Nephron (organoid): Measurements from ENCODE around the gene NOP53.

Experiments
- H3K27ac Mint-ChIP-seq, 3 experiments: 2 replicates each; pipeline ENCODE4 v1.8.0; 2020; ENCODE audit warnings: mixed read lengths in 3 of 3, mild to moderate bottlenecking in 2 of 3, moderate library complexity in 1 of 3
- H3K27me3 Mint-ChIP-seq: 2 replicates; pipeline ENCODE4 v1.8.0; 2021; ENCODE audit warnings: low read depth, mild to moderate bottlenecking, moderate library complexity, mixed read lengths
- H3K36me3 Mint-ChIP-seq: 2 replicates; pipeline ENCODE4 v1.8.0; 2020; ENCODE audit warnings: low read depth, mixed read lengths
- H3K4me1 Mint-ChIP-seq: 2 replicates; pipeline ENCODE4 v1.8.0; 2020; ENCODE audit warnings: mixed read lengths
- H3K4me3 Mint-ChIP-seq, 3 experiments: 2 replicates each; pipeline ENCODE4 v1.8.0; 2020; ENCODE audit warnings: mild to moderate bottlenecking in 3 of 3, mixed read lengths in 3 of 3, moderate library complexity in 2 of 3
- H3K9me3 Mint-ChIP-seq: 2 replicates; pipeline ENCODE4 v1.8.0; 2020; ENCODE audit warnings: mixed read lengths
- CTCF ChIP-seq, 3 experiments: fragments of 200-600 bp; sonication (generic); IDR thresholded peaks; one replicate each; pipeline ENCODE4 v1.5.0; 2021; ENCODE audit warnings: antibody characterized with exemption in 3 of 3; ENCODE audit not compliant: unreplicated experiment in 3 of 3

The NOP53 gene

DNA sequence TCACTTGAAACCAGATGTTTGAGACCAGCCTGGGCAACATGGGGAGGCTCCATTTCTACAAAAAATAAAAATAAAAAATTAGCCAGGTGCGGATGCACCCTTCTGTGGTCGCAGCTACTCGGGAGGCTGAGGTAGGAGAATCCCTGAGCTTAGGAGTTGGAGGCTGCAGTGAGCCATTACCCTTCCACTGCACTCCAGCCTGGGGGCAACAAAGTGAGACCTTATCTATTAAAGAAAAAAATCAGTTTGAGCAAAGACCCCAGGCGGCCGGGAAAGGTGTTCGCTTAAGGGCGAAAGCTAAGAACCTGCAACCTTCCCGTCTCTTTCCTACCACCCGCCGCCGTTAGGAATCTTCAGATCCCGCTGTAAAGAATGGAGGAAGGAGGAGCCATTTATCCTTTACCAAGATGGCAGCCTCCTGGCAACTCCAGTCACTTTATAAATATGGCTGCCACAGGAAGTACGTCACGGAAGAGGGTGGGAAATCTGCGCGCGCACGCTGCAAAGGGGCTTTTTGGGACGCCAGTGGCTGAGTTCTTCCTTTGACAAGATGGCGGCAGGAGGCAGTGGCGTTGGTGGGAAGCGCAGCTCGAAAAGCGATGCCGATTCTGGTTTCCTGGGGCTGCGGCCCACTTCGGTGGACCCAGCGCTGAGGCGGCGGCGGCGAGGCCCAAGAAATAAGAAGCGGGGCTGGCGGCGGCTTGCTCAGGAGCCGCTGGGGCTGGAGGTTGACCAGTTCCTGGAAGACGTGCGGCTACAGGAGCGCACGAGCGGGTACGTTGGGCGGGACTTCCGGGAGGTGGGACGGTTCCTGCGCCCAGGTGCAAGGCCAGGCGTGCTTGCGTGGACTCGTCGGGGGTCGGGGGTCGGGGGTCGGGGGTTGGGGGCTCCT, at the start of gene NOP53:
Gene NOP53, plus strand, starts transcription at position 537 of the 892 bp plus-strand sequence. Its CDS starts 14 bp downstream, at position 551.
- no peaks in the 10 kb centered on the region for H3K9me3 Mint-ChIP-seq
- TF ChIP-seq CTCF (IDR thresholded peaks at IDR 0.05; ENCODE audit: unreplicated experiment in 3 of 3) = no peak
- H3K27ac Mint-ChIP-seq = peak within 1 kb of the TSS; percentile 96 to 99 (median 97)
- H3K4me1 Mint-ChIP-seq = peaks cover 24% of the 10 kb centered on the region
- H3K36me3 Mint-ChIP-seq = peaks cover 22% of the 10 kb centered on the region
- H3K4me3 Mint-ChIP-seq = peak within 1 kb of the TSS; percentile 96 to 99 (median 98)
- peaks cover 8% of the 10 kb centered on the region for H3K27me3 Mint-ChIP-seq

DNA sequence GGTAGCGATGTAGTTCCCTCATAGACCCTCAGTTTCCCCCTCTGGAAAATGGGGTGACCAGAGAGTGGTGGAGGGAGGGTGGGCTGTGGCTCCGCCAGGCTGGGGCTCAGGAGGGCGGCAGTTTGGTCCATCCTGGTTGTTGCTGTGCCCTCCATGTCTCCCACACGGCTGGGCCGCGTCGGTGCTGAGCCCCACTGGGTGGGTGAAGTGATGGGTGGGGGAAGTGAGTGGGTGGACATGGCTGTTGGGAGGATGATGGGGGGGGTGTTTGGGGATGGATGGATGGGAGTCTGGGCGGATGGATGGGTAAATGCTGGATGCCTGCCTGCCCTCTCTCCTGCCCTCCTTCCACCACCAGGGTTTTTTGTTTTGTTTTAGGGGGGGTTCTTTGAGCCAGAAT, 48.7 kb upstream of the NOP53 start:
- no peaks in the 10 kb centered on the region for H3K4me1 Mint-ChIP-seq
- peaks cover 29% of the 10 kb centered on the region for H3K36me3 Mint-ChIP-seq

DNA sequence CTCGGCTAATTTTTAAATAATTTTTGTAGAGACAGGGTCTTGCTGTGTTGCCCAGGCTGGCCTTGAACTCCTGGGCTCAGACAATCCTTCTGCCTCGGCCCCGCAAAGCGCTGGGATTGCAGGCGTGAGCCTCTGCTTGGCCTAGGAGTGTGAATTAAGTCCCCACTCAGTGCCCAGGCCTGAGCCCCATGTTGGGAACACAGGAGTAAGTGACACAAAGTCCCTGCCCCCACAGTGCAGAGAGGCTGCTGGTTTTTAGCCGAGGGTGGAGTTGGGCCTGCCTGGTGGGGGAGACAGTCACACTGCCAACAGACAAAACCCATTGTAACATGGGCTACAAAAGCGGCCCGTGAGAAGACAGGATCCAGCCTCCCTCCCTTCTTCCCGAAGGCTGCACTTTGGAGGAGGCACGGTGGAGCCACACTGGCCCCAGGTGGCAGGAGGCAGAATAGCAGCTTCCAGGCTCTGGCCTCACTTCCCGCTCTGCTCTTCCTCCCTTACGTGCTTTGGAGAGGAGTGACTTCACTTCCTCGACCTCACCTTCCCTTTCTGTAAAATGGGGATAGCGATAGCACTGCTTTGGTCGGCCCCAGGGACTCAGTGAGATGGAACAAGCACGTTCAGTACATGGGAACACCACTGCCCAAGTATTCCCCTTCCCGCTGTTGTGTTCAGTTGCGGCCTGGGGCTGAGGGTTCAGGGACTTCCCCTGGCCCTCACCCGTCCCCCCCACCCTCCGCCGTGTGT, 47.3 kb upstream of the NOP53 start:
- Mint-ChIP-seq H3K36me3 (peaks cover 25% of the 10 kb centered on the region), H3K4me3 (no peak overlapping the region), H3K9me3 (no peaks in the 10 kb centered on the region), H3K4me1 (no peaks in the 10 kb centered on the region), H3K27ac (no peak overlapping the region), H3K27me3 (no peaks in the 10 kb centered on the region)
- peak; percentile 93 to 96 (median 96) for TF ChIP-seq CTCF (IDR thresholded peaks at IDR 0.05; ENCODE audit: unreplicated experiment in 3 of 3)

More for the DNA sequence above, 48.7 kb upstream of the NOP53 start:
- H3K4me3 Mint-ChIP-seq = no peak overlapping the region
- no peak overlapping the region for H3K27ac Mint-ChIP-seq
- H3K27me3 Mint-ChIP-seq = no peaks in the 10 kb centered on the region
- no peak for TF ChIP-seq CTCF (IDR thresholded peaks at IDR 0.05; ENCODE audit: unreplicated experiment in 3 of 3)
- H3K9me3 Mint-ChIP-seq = no peaks in the 10 kb centered on the region

GRCh38 chr19:47698631-47699359, 46.6 kb upstream of the NOP53 start:
- Mint-ChIP-seq H3K4me3 (no peak overlapping the region), H3K27ac (no peak overlapping the region), H3K4me1 (no peaks in the 10 kb centered on the region), H3K9me3 (no peaks in the 10 kb centered on the region), H3K27me3 (no peaks in the 10 kb centered on the region), H3K36me3 (peaks cover 29% of the 10 kb centered on the region)
- TF ChIP-seq CTCF (IDR thresholded peaks at IDR 0.05; ENCODE audit: unreplicated experiment in 3 of 3) = no peak

DNA sequence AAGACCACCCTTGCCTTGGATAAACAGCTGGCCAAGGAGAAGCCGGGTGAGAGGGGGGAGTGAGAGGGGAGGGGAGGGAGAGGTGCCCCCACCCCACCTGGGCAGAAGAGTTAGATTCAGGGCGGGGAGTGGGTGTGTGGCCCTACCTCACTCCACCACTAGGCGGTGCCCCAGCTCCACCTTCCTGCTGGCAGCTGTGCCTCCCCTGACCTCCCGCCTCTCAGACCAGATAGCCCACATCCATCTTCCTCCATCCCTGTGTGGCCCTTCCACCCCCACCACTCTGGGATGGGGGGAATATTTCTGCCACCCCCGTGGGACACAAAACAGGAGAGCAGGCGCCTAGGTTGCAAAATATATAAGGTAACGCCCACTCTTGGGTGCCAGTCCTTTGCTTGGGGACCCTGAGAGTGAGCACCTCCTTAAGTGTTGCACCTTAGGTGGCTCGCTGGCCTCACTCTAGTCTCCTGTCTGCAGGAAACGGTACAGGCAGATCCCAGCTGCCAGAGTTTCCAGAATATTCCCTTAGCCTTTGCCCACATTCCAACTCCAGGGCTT, 45.9 kb upstream of the NOP53 start:
- H3K4me1 Mint-ChIP-seq = no peaks in the 10 kb centered on the region
- peak; percentile 72 to 77 (median 75) for TF ChIP-seq CTCF (IDR thresholded peaks at IDR 0.05; ENCODE audit: unreplicated experiment in 3 of 3)
- no peak overlapping the region for H3K4me3 Mint-ChIP-seq
- H3K9me3 Mint-ChIP-seq = no peaks in the 10 kb centered on the region
- H3K36me3 Mint-ChIP-seq = peaks cover 35% of the 10 kb centered on the region
- H3K27ac Mint-ChIP-seq = no peak overlapping the region
- no peaks in the 10 kb centered on the region for H3K27me3 Mint-ChIP-seq
